Stimulated activated CD8-positive, alpha-beta memory T cell treated with anti-CD3 and anti-CD28 coated beads, Interleukin-15, amount 100 ng/mL, for 4 hours (primary cell): ENCODE data around the gene ENTPD7.
"Not testable (repeated sequence)": the region's sequence is repeated elsewhere in the genome, so short reads cannot be mapped to it uniquely, and the experiment has no call there.

Source experiments
- DNase-seq, 2 donors: peaks; one replicate each; pipeline ENCODE4 v3.0.0-alpha.2; 2020; ENCODE audit warnings: low read depth in 2 of 2

ENTPD7 gene

GRCh38 chr10:99743841-99744240, 84.5 kb downstream of the ENTPD7 start:
- no peak for DNase-seq

GRCh38 chr10:99746166-99746565, 86.9 kb downstream of the ENTPD7 start:
- DNase-seq, result not testable (repeated sequence)

- no peak for DNase-seq
Measured at GRCh38 chr10:99748823-99749451, 89.6 kb downstream of the ENTPD7 start.

- no peak for DNase-seq
Measured at GRCh38 chr10:99750641-99751040, 91.3 kb downstream of the ENTPD7 start.

- no peak for DNase-seq
Measured at GRCh38 chr10:99754670-99755069, 95.4 kb downstream of the ENTPD7 start.
